Activated CD4-positive, alpha-beta memory T cell treated with anti-CD3 and anti-CD28 coated beads, Interleukin-2, amount 10 ng/mL, durations not matched to agents 7 days and 5 days (primary cell): ENCODE measurements around the gene FNIP2. TPM values are rescaled to one million over a fixed set of nuclear protein-coding genes. Genes with fewer than 3 reads are reported as not detected.
"Not testable (repeated sequence)": the region's sequence is repeated elsewhere in the genome, so short reads cannot be mapped to it uniquely, and the experiment has no call there.

ENCODE experiments used
- CTCF ChIA-PET: fragments of 350-600 bp; sonication (Branson Sonifier 250); formaldehyde crosslinking; loops from one replicate; lab custom pipeline; 2021; ENCODE audit warnings: antibody characterized with exemption, inconsistent platforms; lab: Charles Lee
- POLR2A ChIA-PET: fragments of 350-600 bp; sonication (Branson Sonifier 250); formaldehyde crosslinking; loops from one replicate; lab custom pipeline; 2021; ENCODE audit warnings: antibody characterized with exemption; lab: Charles Lee
- DNase-seq: peaks from one replicate; pipeline ENCODE4 v3.0.0-alpha.2; 2020
- H3K27ac Mint-ChIP-seq: one replicate; pipeline ENCODE4 v1.8.0; 2021; ENCODE audit warnings: mild to moderate bottlenecking, mixed read lengths
- H3K27me3 Mint-ChIP-seq: one replicate; pipeline ENCODE4 v1.8.0; 2021; ENCODE audit warnings: mixed read lengths
- H3K36me3 Mint-ChIP-seq: one replicate; pipeline ENCODE4 v1.8.0; 2021; ENCODE audit warnings: low read depth, mixed read lengths
- H3K4me1 Mint-ChIP-seq: one replicate; pipeline ENCODE4 v1.8.0; 2021; ENCODE audit warnings: mixed read lengths
- H3K4me3 Mint-ChIP-seq: one replicate; pipeline ENCODE4 v1.8.0; 2021; ENCODE audit warnings: mild to moderate bottlenecking, mixed read lengths
- H3K9me3 Mint-ChIP-seq: one replicate; pipeline ENCODE4 v1.8.0; 2021; ENCODE audit warnings: mixed read lengths
- total RNA-seq, 2 experiments: library from RNA; stranded (reverse); gene quantifications; one replicate each; pipeline ENCODE4 v1.2.3, GENCODE V29; 2021

Gene FNIP2
- total RNA-seq, 2 experiments from 2014 or later: 16.9 to 17.3 TPM

DNA sequence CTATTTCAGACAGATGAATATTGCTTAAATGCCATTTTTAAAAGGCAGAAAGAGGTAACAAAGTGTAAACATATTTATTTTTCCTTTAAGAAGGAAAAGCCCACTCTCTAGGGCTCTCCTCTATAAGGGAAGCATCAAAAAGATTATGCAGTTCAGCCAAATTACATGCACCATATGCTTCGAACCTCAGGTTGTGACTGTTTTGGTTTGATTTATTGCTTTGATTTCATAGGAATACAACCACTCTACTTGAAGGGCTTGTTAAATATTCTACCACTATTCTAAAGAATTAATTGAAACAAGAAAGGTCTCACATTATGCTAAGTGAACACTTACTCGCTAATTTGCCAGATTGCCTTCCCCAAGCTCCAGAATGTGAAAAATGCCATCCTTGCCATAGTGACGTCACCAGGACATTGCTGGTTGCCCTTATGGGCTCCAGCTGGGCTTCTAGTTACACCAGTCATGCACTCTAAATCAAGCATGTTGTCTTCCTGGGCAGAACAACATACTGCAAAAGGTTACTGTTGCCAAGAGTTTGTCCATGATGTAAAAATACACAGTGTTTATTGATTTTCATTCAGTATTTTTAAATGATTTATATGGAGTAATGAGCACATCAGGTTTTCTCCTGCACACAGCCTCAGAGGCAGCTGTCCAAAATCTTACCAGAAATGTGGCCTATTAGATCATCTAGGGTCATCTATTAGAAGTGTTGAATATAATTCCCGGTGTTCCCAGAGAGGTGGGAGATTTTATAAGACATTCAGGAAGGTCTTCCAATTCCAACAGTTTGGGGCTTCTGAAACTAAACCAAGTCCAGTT, 169.6 kb downstream of the FNIP2 start:
- ChIA-PET CTCF (no interaction called here), POLR2A (no interaction called here)
- no peaks in the 10 kb centered on the region for H3K4me1 Mint-ChIP-seq
- H3K36me3 Mint-ChIP-seq: no peaks in the 10 kb centered on the region
- no peak overlapping the region for H3K4me3 Mint-ChIP-seq
- no peak for DNase-seq
- no peak overlapping the region for H3K27ac Mint-ChIP-seq
- H3K9me3 Mint-ChIP-seq: no peaks in the 10 kb centered on the region
- H3K27me3 Mint-ChIP-seq: no peaks in the 10 kb centered on the region

GRCh38 chr4:158940271-158940670, 171.4 kb downstream of the FNIP2 start:
- Mint-ChIP-seq H3K9me3 (no peaks in the 10 kb centered on the region), H3K4me1 (no peaks in the 10 kb centered on the region), H3K36me3 (no peaks in the 10 kb centered on the region), H3K4me3 (no peak overlapping the region), H3K27ac (no peak overlapping the region), H3K27me3 (no peaks in the 10 kb centered on the region)
- ChIA-PET CTCF (no interaction called here), POLR2A (no interaction called here)
- no peak for DNase-seq

DNA sequence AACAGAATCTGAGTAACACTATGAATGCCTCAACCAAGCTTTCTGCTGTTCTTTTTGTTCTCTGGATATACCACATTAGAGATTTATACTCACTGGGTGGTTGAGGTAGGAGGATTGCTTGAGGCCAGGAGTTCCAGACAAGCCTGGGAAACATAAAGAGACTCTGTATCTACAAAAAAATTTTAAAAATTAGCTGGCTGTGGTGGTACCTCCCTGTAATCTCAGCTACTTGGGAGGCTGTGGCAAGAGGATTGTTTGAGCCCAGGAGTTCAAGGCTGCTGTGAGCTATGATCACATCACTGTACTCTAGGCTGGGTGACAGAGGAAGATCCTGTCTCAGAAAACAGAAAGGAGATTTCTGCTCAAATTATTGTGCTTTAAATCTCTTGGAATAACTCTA, 172.5 kb downstream of the FNIP2 start:
- H3K27me3 Mint-ChIP-seq: no peaks in the 10 kb centered on the region
- H3K4me1 Mint-ChIP-seq: no peaks in the 10 kb centered on the region
- no peaks in the 10 kb centered on the region for H3K36me3 Mint-ChIP-seq
- no peak for DNase-seq
- no peaks in the 10 kb centered on the region for H3K9me3 Mint-ChIP-seq
- no peak overlapping the region for H3K27ac Mint-ChIP-seq
- POLR2A ChIA-PET: no interaction called here
- CTCF ChIA-PET: no interaction called here
- H3K4me3 Mint-ChIP-seq: no peak overlapping the region

GRCh38 chr4:158941895-158942294, 173.1 kb downstream of the FNIP2 start:
- CTCF ChIA-PET: no interaction called here
- POLR2A ChIA-PET: no interaction called here
- no peaks in the 10 kb centered on the region for H3K9me3 Mint-ChIP-seq
- H3K36me3 Mint-ChIP-seq: no peaks in the 10 kb centered on the region
- no peak overlapping the region for H3K4me3 Mint-ChIP-seq
- no peak for DNase-seq
- H3K27me3 Mint-ChIP-seq: peaks cover 2% of the 10 kb centered on the region
- H3K4me1 Mint-ChIP-seq: no peaks in the 10 kb centered on the region
- H3K27ac Mint-ChIP-seq: no peak overlapping the region

GRCh38 chr4:158945529-158946108, 176.8 kb downstream of the FNIP2 start:
- no peak overlapping the region for H3K4me3 Mint-ChIP-seq
- H3K27me3 Mint-ChIP-seq: peaks cover 4% of the 10 kb centered on the region
- H3K27ac Mint-ChIP-seq: no peak overlapping the region
- DNase-seq: no peak
- peaks cover 4% of the 10 kb centered on the region for H3K9me3 Mint-ChIP-seq
- H3K4me1 Mint-ChIP-seq: no peaks in the 10 kb centered on the region
- ChIA-PET POLR2A (no interaction called here), CTCF (no interaction called here)
- H3K36me3 Mint-ChIP-seq: no peaks in the 10 kb centered on the region

GRCh38 chr4:158946825-158947224, 178.0 kb downstream of the FNIP2 start:
- Mint-ChIP-seq H3K27me3 (peaks cover 4% of the 10 kb centered on the region), H3K36me3 (peaks cover under 1% of the 10 kb centered on the region), H3K9me3 (peaks cover 11% of the 10 kb centered on the region), H3K27ac (no peak overlapping the region), H3K4me1 (no peaks in the 10 kb centered on the region), H3K4me3 (no peak overlapping the region)
- POLR2A ChIA-PET: no interaction called here
- CTCF ChIA-PET: no interaction called here
- DNase-seq: no peak

DNA sequence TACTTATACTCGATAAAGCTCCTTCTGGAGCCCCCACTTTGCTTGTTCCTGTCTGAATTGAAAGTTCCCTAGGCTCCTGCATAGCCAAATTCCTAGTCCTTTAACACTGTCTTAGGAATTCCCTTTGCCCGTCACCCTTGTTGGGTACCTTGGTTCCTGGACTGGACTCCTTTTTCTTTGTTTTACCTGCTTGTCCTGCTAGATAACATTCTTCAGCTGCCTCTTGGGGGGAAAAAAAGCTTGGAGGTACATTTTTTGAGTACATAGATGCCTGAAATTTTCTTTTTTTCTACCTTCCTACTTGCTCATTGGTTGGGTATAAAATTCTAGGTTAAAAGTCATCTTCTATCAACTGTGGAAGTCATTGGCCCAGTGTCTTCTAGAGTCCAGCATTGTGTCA, 179.2 kb downstream of the FNIP2 start:
- POLR2A ChIA-PET: no interaction called here

GRCh38 chr4:158949099-158949498, 180.3 kb downstream of the FNIP2 start:
- Mint-ChIP-seq H3K27me3 (peaks cover 4% of the 10 kb centered on the region), H3K4me3 (no peak overlapping the region), H3K36me3 (peaks cover 11% of the 10 kb centered on the region), H3K4me1 (no peaks in the 10 kb centered on the region), H3K9me3 (peaks cover 21% of the 10 kb centered on the region), H3K27ac (no peak overlapping the region)
- DNase-seq: no peak
- ChIA-PET CTCF (no interaction called here), POLR2A (no interaction called here)

More for the DNA sequence above, 179.2 kb downstream of the FNIP2 start:
- Mint-ChIP-seq H3K4me3 (no peak overlapping the region), H3K4me1 (no peaks in the 10 kb centered on the region), H3K27me3 (peaks cover 4% of the 10 kb centered on the region), H3K27ac (no peak overlapping the region), H3K36me3 (peaks cover 11% of the 10 kb centered on the region), H3K9me3 (peaks cover 21% of the 10 kb centered on the region)
- DNase-seq: no peak
- CTCF ChIA-PET: no interaction called here

- H3K4me3 Mint-ChIP-seq, H3K27ac Mint-ChIP-seq, H3K4me1 Mint-ChIP-seq, CTCF ChIA-PET, DNase-seq, H3K27me3 Mint-ChIP-seq, POLR2A ChIA-PET: not testable (repeated sequence)
- Mint-ChIP-seq H3K9me3 (peaks cover 24% of the 10 kb centered on the region), H3K36me3 (peaks cover 11% of the 10 kb centered on the region)
These were observed 183.5 kb downstream of the FNIP2 start for GRCh38 chr4:158952221-158952774.

DNA sequence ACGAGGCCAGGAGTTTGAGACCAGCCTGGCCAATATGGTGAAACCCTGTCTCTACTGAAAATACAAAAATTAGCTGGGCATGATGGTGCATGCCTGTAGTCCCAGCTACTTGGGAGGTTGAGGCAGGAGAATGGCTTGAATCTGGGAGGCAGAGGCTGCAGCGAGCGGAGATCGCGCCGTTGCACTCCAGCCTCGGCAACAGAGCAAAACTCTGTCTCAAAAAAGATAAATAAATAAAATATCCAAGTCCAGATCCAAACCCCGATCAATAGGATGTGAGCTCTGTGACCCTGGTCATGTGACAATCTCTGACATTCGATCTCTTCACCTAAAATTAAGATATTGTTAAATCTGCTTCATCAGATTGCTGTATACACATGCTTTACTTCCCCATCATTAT, 187.5 kb downstream of the FNIP2 start:
- CTCF ChIA-PET, H3K27me3 Mint-ChIP-seq, DNase-seq, POLR2A ChIA-PET, H3K4me3 Mint-ChIP-seq, H3K27ac Mint-ChIP-seq, H3K4me1 Mint-ChIP-seq: not testable (repeated sequence)
- Mint-ChIP-seq H3K36me3 (peaks cover 11% of the 10 kb centered on the region), H3K9me3 (peaks cover 18% of the 10 kb centered on the region)

GRCh38 chr4:158956918-158957317, 188.1 kb downstream of the FNIP2 start:
- DNase-seq, CTCF ChIA-PET, H3K4me1 Mint-ChIP-seq, POLR2A ChIA-PET, H3K36me3 Mint-ChIP-seq, H3K27ac Mint-ChIP-seq, H3K4me3 Mint-ChIP-seq, H3K27me3 Mint-ChIP-seq: not testable (repeated sequence)
- H3K9me3 Mint-ChIP-seq: peaks cover 12% of the 10 kb centered on the region
